Left lung (tissue), 10 donors: ENCODE measurements around the gene SHTN1. TPM values are rescaled to one million over a fixed set of nuclear protein-coding genes. Genes with fewer than 3 reads are reported as not detected.

Source experiments
- ATAC-seq: fragments of 200-7000 bp; cut with Tn5 transposase; one replicate; pipeline ENCODE4 v1.9.1; 2020; ENCODE audit warnings: moderate library complexity
- DNase-seq, 4 donors: peaks; one replicate each; pipeline ENCODE4 v3.0.0-alpha.2; 2013 to 2020
- H3K27ac ChIP-seq, 2 donors: fragments of 200-600 bp; sonication (generic) in 1 of 2; one replicate each; pipeline versions ENCODE4 v1.5.0 to v1.8.0; 2020 to 2021
- H3K27me3 ChIP-seq, 2 donors: fragments of 200-600 bp; sonication (generic) in 1 of 2; one replicate each; pipeline versions ENCODE4 v1.5.0 to v1.8.0; 2020 to 2021
- H3K36me3 ChIP-seq, 2 donors: fragments of 200-600 bp; sonication (generic) in 1 of 2; one replicate each; pipeline versions ENCODE4 v1.5.0 to v1.8.0; 2020 to 2021
- H3K4me1 ChIP-seq, 2 donors: fragments of 200-600 bp; one replicate each; pipeline ENCODE4 v1.8.0; 2021
- H3K4me3 ChIP-seq, 2 donors: fragments of 200-600 bp; sonication (generic) in 1 of 2; one replicate each; pipeline versions ENCODE4 v1.5.0 to v1.8.0; 2020 to 2021; ENCODE audit warnings: mild to moderate bottlenecking in 1 of 2
- H3K9me3 ChIP-seq, 2 donors: fragments of 200-600 bp; sonication (generic) in 1 of 2; one replicate each; pipeline versions ENCODE4 v1.5.0 to v1.8.0; 2020 to 2021
- CTCF ChIP-seq, 2 donors: fragments of 200-600 bp; sonication (generic) in 1 of 2; IDR thresholded peaks; one replicate each; pipeline versions ENCODE4 v1.5.0 to v1.8.0; 2021; ENCODE audit warnings: antibody characterized with exemption in 2 of 2
- intact Hi-C, 2 donors: fragments of 100-400 bp; cut with DNase I; formaldehyde crosslinking; loops; one replicate each; pipeline versions ENCODE4 v1.11.2 to v1.14.2; 2022
- polyA plus RNA-seq, 6 donors: library from polyadenylated mRNA; unstranded; fragments of 120-200 nt; gene quantifications; one replicate each; pipeline ENCODE4 v1.2.1, GENCODE V29; 2013; ENCODE audit not compliant: insufficient read length in 6 of 6
- total RNA-seq, 2 donors: library from RNA; stranded (reverse); fragmentation: NEBNext Ultra II Directional; extraction: Animal tissue kit (Norgen Biotek cat#: 25700); gene quantifications; one replicate each; pipeline ENCODE4 v1.2.1, GENCODE V29; 2021
- donor health status: DM: no; HTN: yes; CAD: no.
- donor health status: DM: no; HTN: no; CAD: no.

The SHTN1 gene
- total and polyA plus RNA-seq, 8 donors: 24.5 to 38.9 (median 29.3) TPM

- no peak for DNase-seq
- Histone ChIP-seq H3K9me3 (no peaks in the 10 kb centered on the region), H3K36me3 (peaks cover 0 to 19% of the 10 kb centered on the region in 2 donors), H3K4me3 (no peak overlapping the region), H3K27ac (no peak overlapping the region), H3K4me1 (no peaks in the 10 kb centered on the region), H3K27me3 (no peaks in the 10 kb centered on the region)
- TF ChIP-seq CTCF (IDR thresholded peaks at IDR 0.05): no peak
- intact Hi-C loops: no loop called here
- ATAC-seq: no peak
Observed at GRCh38 chr10:116925056-116925455, 79.9 kb downstream of the SHTN1 start.

- ATAC-seq (no peak), DNase-seq (no peak)
- Histone ChIP-seq H3K4me1 (no peaks in the 10 kb centered on the region), H3K4me3 (no peak overlapping the region), H3K27ac (no peak overlapping the region), H3K36me3 (peaks cover 0 to 16% of the 10 kb centered on the region in 2 donors), H3K27me3 (no peaks in the 10 kb centered on the region), H3K9me3 (no peaks in the 10 kb centered on the region)
- no peak for TF ChIP-seq CTCF (IDR thresholded peaks at IDR 0.05)
- intact Hi-C loops: no loop called here
Observed at GRCh38 chr10:116919706-116920105, 85.3 kb downstream of the SHTN1 start.

DNA sequence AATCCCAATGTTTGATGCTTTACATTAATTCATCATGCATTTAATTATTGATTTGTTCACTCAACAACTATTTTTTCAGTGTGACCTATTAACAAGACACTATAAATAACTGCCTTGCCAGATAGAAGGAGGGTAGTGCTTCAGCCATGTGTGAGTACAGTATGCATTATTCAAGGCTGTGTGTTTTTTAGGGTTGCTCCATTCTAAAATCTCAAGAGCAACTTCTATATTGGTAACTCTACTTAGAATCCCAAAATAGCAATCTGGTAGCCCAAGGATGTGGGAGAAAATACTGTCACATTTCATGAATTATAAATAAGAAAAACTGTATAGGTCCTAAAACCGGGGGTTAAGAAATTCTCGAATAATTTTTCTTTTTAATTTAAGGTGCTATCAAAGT lies 85.8 kb downstream of the SHTN1 start:
- intact Hi-C loops: no loop called here
- Histone ChIP-seq H3K27ac (no peak overlapping the region), H3K4me3 (no peak overlapping the region), H3K4me1 (no peaks in the 10 kb centered on the region), H3K27me3 (no peaks in the 10 kb centered on the region), H3K36me3 (peaks cover 0 to 20% of the 10 kb centered on the region in 2 donors), H3K9me3 (no peaks in the 10 kb centered on the region)
- DNase-seq: no peak
- no peak for TF ChIP-seq CTCF (IDR thresholded peaks at IDR 0.05)
- ATAC-seq: no peak

GRCh38 chr10:116918583-116918982 lies 86.4 kb downstream of the SHTN1 start:
- Histone ChIP-seq H3K4me3 (no peak overlapping the region), H3K4me1 (no peaks in the 10 kb centered on the region), H3K27me3 (no peaks in the 10 kb centered on the region), H3K9me3 (no peaks in the 10 kb centered on the region), H3K27ac (no peak overlapping the region), H3K36me3 (peaks cover 0 to 24% of the 10 kb centered on the region in 2 donors)
- intact Hi-C loops: no loop called here
- no peak for ATAC-seq
- no peak for TF ChIP-seq CTCF (IDR thresholded peaks at IDR 0.05)
- no peak for DNase-seq

GRCh38 chr10:116917481-116917880 lies 87.5 kb downstream of the SHTN1 start:
- no peak for TF ChIP-seq CTCF (IDR thresholded peaks at IDR 0.05)
- no peak for ATAC-seq
- intact Hi-C loops: no loop called here

More at GRCh38 chr10:116917481-116917880, 87.5 kb downstream of the SHTN1 start:
- no peak overlapping the region for H3K27ac ChIP-seq
- no peak overlapping the region for H3K4me3 ChIP-seq
- H3K4me1 ChIP-seq: no peaks in the 10 kb centered on the region
- H3K9me3 ChIP-seq: no peaks in the 10 kb centered on the region
- peaks cover 0 to 30% of the 10 kb centered on the region in 2 donors for H3K36me3 ChIP-seq
- no peak for DNase-seq
- no peaks in the 10 kb centered on the region for H3K27me3 ChIP-seq
